HG02759 (cell line): ENCODE results near the gene CD4.

Experiments used
- ATAC-seq: cut with Tn5 transposase; IDR thresholded peaks from one replicate; pipeline ENCODE4 v1.9.1; 2021; ENCODE audit warnings: mild to moderate bottlenecking, moderate library complexity; ENCODE audit not compliant: unreplicated experiment

Gene CD4

GRCh38 chr12:6810758-6811157, 21.4 kb downstream of the CD4 start:
- ATAC-seq: no peak

GRCh38 chr12:6813363-6813762, 24.0 kb downstream of the CD4 start:
- ATAC-seq: no peak

- no peak for ATAC-seq
Measured at GRCh38 chr12:6816598-6816997, 27.3 kb downstream of the CD4 start.

- ATAC-seq: no peak
Measured at GRCh38 chr12:6817098-6817497, 27.8 kb downstream of the CD4 start.

GRCh38 chr12:6817662-6818157, 28.4 kb downstream of the CD4 start:
- ATAC-seq: no peak

- ATAC-seq: no peak
Measured at GRCh38 chr12:6818222-6818621, 28.9 kb downstream of the CD4 start.

- no peak for ATAC-seq
Measured at GRCh38 chr12:6818645-6819044, 29.3 kb downstream of the CD4 start.

GRCh38 chr12:6819106-6820030, 30.0 kb downstream of the CD4 start:
- ATAC-seq: no peak

- ATAC-seq: no peak
Measured at GRCh38 chr12:6820166-6820565, 30.8 kb downstream of the CD4 start.

GRCh38 chr12:6821591-6822425, 32.5 kb downstream of the CD4 start, which contains the start of gene GPR162:
GPR162 (plus strand) TSS chr12:6821821; CDS start chr12:6823899, 2,078 bp downstream.
- ATAC-seq: no peak

- no peak for ATAC-seq
Measured at GRCh38 chr12:6822426-6823135, 33.3 kb downstream of the CD4 start.

- ATAC-seq: no peak
Measured at GRCh38 chr12:6823182-6824084, 34.1 kb downstream of the CD4 start.

GRCh38 chr12:6824085-6824775, 34.9 kb downstream of the CD4 start:
- ATAC-seq: no peak

GRCh38 chr12:6824901-6825381, 35.6 kb downstream of the CD4 start:
- no peak for ATAC-seq

- ATAC-seq: peak; percentile 42
Measured at GRCh38 chr12:6825398-6826124, 36.2 kb downstream of the CD4 start.

GRCh38 chr12:6826125-6826733, 36.9 kb downstream of the CD4 start:
- ATAC-seq: no peak

- ATAC-seq: no peak
Measured at GRCh38 chr12:6826734-6827436, 37.6 kb downstream of the CD4 start.
